Spinal cord (tissue), 10 donors: ENCODE measurements around the gene TPI1. TPM values are rescaled to one million over a fixed set of nuclear protein-coding genes. Genes with fewer than 3 reads are reported as not detected.

ENCODE experiments used
- DNase-seq, 6 donors: peaks; one replicate each; pipeline versions ENCODE4 v3.0.0 to v3.0.0-alpha.2; 2013 to 2015; ENCODE audit warnings: low spot score in 6 of 6, low read depth in 4 of 6
- H3K27ac ChIP-seq: one replicate; pipeline ENCODE4 v1.5.1; 2013; ENCODE audit warnings: low read depth, low read length, control low read depth
- H3K27me3 ChIP-seq: one replicate; pipeline ENCODE4 v1.6.1; 2013; ENCODE audit warnings: low read length; ENCODE audit not compliant: control insufficient read depth, insufficient read depth
- H3K36me3 ChIP-seq: one replicate; pipeline ENCODE4 v1.6.1; 2013; ENCODE audit warnings: low read length; ENCODE audit not compliant: control insufficient read depth, insufficient read depth
- H3K4me1 ChIP-seq: one replicate; pipeline ENCODE4 v1.6.1; 2013; ENCODE audit warnings: low read length; ENCODE audit not compliant: control insufficient read depth, insufficient read depth
- H3K4me3 ChIP-seq: one replicate; pipeline ENCODE4 v1.5.1; 2013; ENCODE audit warnings: low read depth, low read length, control low read depth
- H3K9me3 ChIP-seq: one replicate; pipeline ENCODE4 v1.6.1; 2013; ENCODE audit warnings: low read length; ENCODE audit not compliant: control insufficient read depth, insufficient read depth
- WGBS: methylation state at CpG from one replicate; pipeline ENCODE4 v1.1.5; 2013; ENCODE audit warnings: missing lambda C conversion rate; ENCODE audit not compliant: insufficient coverage; 5-methylcytosine and 5-hydroxymethylcytosine counted together
- polyA plus RNA-seq, 2 donors: library from polyadenylated mRNA; unstranded; fragments of 120-200 nt; gene quantifications; one replicate each; pipeline ENCODE4 v1.2.1, GENCODE V29; 2013; ENCODE audit not compliant: insufficient read length in 2 of 2
- total RNA-seq, 2 donors: library from RNA; depleted of rRNA in 1 of 2; stranded (reverse); fragments of 120-200 nt in 1 of 2; fragments of >200 nt in 1 of 2; gene quantifications; one replicate each; pipeline versions ENCODE4 v1.2.3 to v1.2.4, GENCODE V29; 2013 to 2014
- donor health status: healthy.

TPI1 gene
- total and polyA plus RNA-seq, 4 donors, result 413 to 837 (median 527) TPM

- Histone ChIP-seq H3K4me1 (peaks cover 48% of the 10 kb centered on the region), H3K9me3 (no peaks in the 10 kb centered on the region), H3K36me3 (peaks cover 43% of the 10 kb centered on the region), H3K4me3 (peak overlapping the region; percentile 51), H3K27ac (peak overlapping the region; percentile 26), H3K27me3 (no peaks in the 10 kb centered on the region)
- WGBS, result 8% methylated on average over 10 of the region's 29 CpGs
- DNase-seq, result peak in 2 of 6 donors; percentile 65 to 76
Observed at GRCh38 chr12:6914947-6915788, 47.8 kb downstream of the TPI1 start.

GRCh38 chr12:6915789-6916285 is 48.5 kb downstream of the TPI1 start:
- WGBS, result 83% methylated on average over 10 of the region's 14 CpGs

GRCh38 chr12:6916426-6917200 is 49.3 kb downstream of the TPI1 start:
- no peak for DNase-seq
- WGBS, result 88% methylated on average over 9 of the region's 11 CpGs
- Histone ChIP-seq H3K4me1 (peaks cover 48% of the 10 kb centered on the region), H3K9me3 (no peaks in the 10 kb centered on the region), H3K27ac (no peak overlapping the region), H3K27me3 (no peaks in the 10 kb centered on the region), H3K4me3 (no peak overlapping the region), H3K36me3 (peaks cover 51% of the 10 kb centered on the region)

More at GRCh38 chr12:6915789-6916285, 48.5 kb downstream of the TPI1 start:
- H3K9me3 ChIP-seq, result no peaks in the 10 kb centered on the region
- no peaks in the 10 kb centered on the region for H3K27me3 ChIP-seq
- H3K4me3 ChIP-seq, result peak overlapping the region; percentile 51
- no peak overlapping the region for H3K27ac ChIP-seq
- no peak for DNase-seq
- H3K36me3 ChIP-seq, result peaks cover 44% of the 10 kb centered on the region
- peaks cover 48% of the 10 kb centered on the region for H3K4me1 ChIP-seq

GRCh38 chr12:6917491-6918231 is 50.3 kb downstream of the TPI1 start:
- H3K4me3 ChIP-seq, result no peak overlapping the region
- H3K27ac ChIP-seq, result no peak overlapping the region
- no peaks in the 10 kb centered on the region for H3K9me3 ChIP-seq
- peaks cover 61% of the 10 kb centered on the region for H3K36me3 ChIP-seq
- no peaks in the 10 kb centered on the region for H3K27me3 ChIP-seq
- DNase-seq, result peak in 1 of 6 donors; percentile 0
- 84% methylated on average over 13 of the region's 14 CpGs for WGBS
- H3K4me1 ChIP-seq, result peaks cover 50% of the 10 kb centered on the region

GRCh38 chr12:6919588-6919987 is 52.3 kb downstream of the TPI1 start:
- peaks cover 47% of the 10 kb centered on the region for H3K4me1 ChIP-seq
- no peak for DNase-seq
- H3K9me3 ChIP-seq, result no peaks in the 10 kb centered on the region
- 62% methylated on average over 4 of the region's 7 CpGs for WGBS
- H3K36me3 ChIP-seq, result peaks cover 70% of the 10 kb centered on the region
- H3K27ac ChIP-seq, result no peak overlapping the region
- H3K27me3 ChIP-seq, result no peaks in the 10 kb centered on the region
- no peak overlapping the region for H3K4me3 ChIP-seq

Other genes with a start within 250 kb of the TPI1 start
- gene LPAR5, start 231.6 kb upstream of the TPI1 start, total RNA-seq, result 1 to 10 TPM; 2.5 to 3.5 TPM
- gene LPAR5, start 231.6 kb upstream of the TPI1 start, polyA plus RNA-seq, result 1 to 10 TPM; 6.0 to 9.1 TPM
- 1 to 10 TPM in 1 of 2 donors, under 1 TPM in 1; 0.69 to 3.9 TPM for gene ACRBP, start 220.1 kb upstream of the TPI1 start, total RNA-seq
- 1 to 10 TPM; 1.9 to 3.6 TPM for gene ACRBP, start 220.1 kb upstream of the TPI1 start, polyA plus RNA-seq
- gene ING4, start 204.4 kb upstream of the TPI1 start, total RNA-seq, result 10 to 100 TPM; 87.5 to 90.5 TPM
- gene ING4, start 204.4 kb upstream of the TPI1 start, polyA plus RNA-seq, result 100 to 1,000 TPM in 1 of 2 donors, 10 to 100 TPM in 1; 94.6 to 104 TPM
- gene ZNF384, start 178.2 kb upstream of the TPI1 start, total RNA-seq, result 10 to 100 TPM; 14.9 to 33.8 TPM
- 10 to 100 TPM; 66.6 to 80.2 TPM for gene ZNF384, start 178.2 kb upstream of the TPI1 start, polyA plus RNA-seq
- 1 to 10 TPM; 2.0 to 3.8 TPM for gene PIANP, start 166.7 kb upstream of the TPI1 start, total RNA-seq
- gene PIANP, start 166.7 kb upstream of the TPI1 start, polyA plus RNA-seq, result 10 to 100 TPM; 81.7 to 86.8 TPM
- gene COPS7A, start 143.5 kb upstream of the TPI1 start, total RNA-seq, result 10 to 100 TPM; 43.4 to 80.4 TPM
- 10 to 100 TPM; 83.5 to 98.0 TPM for gene COPS7A, start 143.5 kb upstream of the TPI1 start, polyA plus RNA-seq
- 100 to 1,000 TPM in 1 of 2 donors, 10 to 100 TPM in 1; 91.4 to 157 TPM for gene MLF2, start 114.4 kb upstream of the TPI1 start, total RNA-seq
- gene MLF2, start 114.4 kb upstream of the TPI1 start, polyA plus RNA-seq, result 100 to 1,000 TPM; 300 to 319 TPM
- 100 to 1,000 TPM in 1 of 2 donors, 10 to 100 TPM in 1; 50.7 to 191 TPM for gene PTMS, start 101.2 kb upstream of the TPI1 start, total RNA-seq
- gene PTMS, start 101.2 kb upstream of the TPI1 start, polyA plus RNA-seq, result 100 to 1,000 TPM; 916 to 927 TPM
- gene LAG3, start 95.0 kb upstream of the TPI1 start, total RNA-seq, result under 1 TPM in 1 of 2 donors, not detected in 1; 0.33 TPM
- 1 to 10 TPM in 1 of 2 donors, under 1 TPM in 1; 0.93 to 1.6 TPM for gene LAG3, start 95.0 kb upstream of the TPI1 start, polyA plus RNA-seq
- 10 to 100 TPM; 11.3 to 15.4 TPM for gene CD4, start 78.0 kb upstream of the TPI1 start, total RNA-seq
- gene CD4, start 78.0 kb upstream of the TPI1 start, polyA plus RNA-seq, result 10 to 100 TPM; 13.0 to 16.6 TPM
- 10 to 100 TPM; 43.4 to 54.2 TPM for gene GPR162, start 45.7 kb upstream of the TPI1 start, total RNA-seq
- 100 to 1,000 TPM; 113 to 128 TPM for gene GPR162, start 45.7 kb upstream of the TPI1 start, polyA plus RNA-seq
- gene P3H3, start 39.1 kb upstream of the TPI1 start, total RNA-seq, result 10 to 100 TPM; 25.7 to 28.7 TPM
- 10 to 100 TPM; 22.7 to 42.3 TPM for gene P3H3, start 39.1 kb upstream of the TPI1 start, polyA plus RNA-seq
- gene GNB3, start 26.6 kb upstream of the TPI1 start, total RNA-seq, result 1 to 10 TPM; 2.5 to 5.1 TPM
- gene GNB3, start 26.6 kb upstream of the TPI1 start, polyA plus RNA-seq, result 10 to 100 TPM; 12.0 to 27.0 TPM
- gene CDCA3, start 16.2 kb upstream of the TPI1 start, total RNA-seq, result 10 to 100 TPM in 1 of 2 donors, 1 to 10 TPM in 1; 4.8 to 17.2 TPM
- 10 to 100 TPM; 17.7 to 22.5 TPM for gene CDCA3, start 16.2 kb upstream of the TPI1 start, polyA plus RNA-seq
- 10 to 100 TPM; 78.6 to 80.1 TPM for gene USP5, start 15.4 kb upstream of the TPI1 start, total RNA-seq
- 100 to 1,000 TPM in 1 of 2 donors, 10 to 100 TPM in 1; 99.0 to 101 TPM for gene USP5, start 15.4 kb upstream of the TPI1 start, polyA plus RNA-seq
- gene SPSB2, start 5.8 kb downstream of the TPI1 start, total RNA-seq, result 1 to 10 TPM; 3.5 to 5.4 TPM
- 1 to 10 TPM; 5.7 to 10.0 TPM for gene SPSB2, start 5.8 kb downstream of the TPI1 start, polyA plus RNA-seq
- 10 to 100 TPM; 13.5 to 25.5 TPM for gene LRRC23, start 37.3 kb downstream of the TPI1 start, total RNA-seq
- 10 to 100 TPM; 25.1 to 25.3 TPM for gene LRRC23, start 37.3 kb downstream of the TPI1 start, polyA plus RNA-seq
- gene ENO2, start 47.0 kb downstream of the TPI1 start, total RNA-seq, result 100 to 1,000 TPM; 118 to 307 TPM
- gene ENO2, start 47.0 kb downstream of the TPI1 start, polyA plus RNA-seq, result 100 to 1,000 TPM; 615 to 640 TPM
- gene ATN1, start 60.4 kb downstream of the TPI1 start, total RNA-seq, result 10 to 100 TPM; 23.1 to 24.9 TPM
- 100 to 1,000 TPM; 208 to 228 TPM for gene ATN1, start 60.4 kb downstream of the TPI1 start, polyA plus RNA-seq
- not detected for gene RNU7-1, start 76.3 kb downstream of the TPI1 start, total RNA-seq
- 10 to 100 TPM; 16.2 to 21.9 TPM for gene RNU7-1, start 76.3 kb downstream of the TPI1 start, polyA plus RNA-seq
- 100 to 1,000 TPM; 108 to 376 TPM for gene C12orf57, start 76.5 kb downstream of the TPI1 start, total RNA-seq
- 100 to 1,000 TPM; 220 to 243 TPM for gene C12orf57, start 76.5 kb downstream of the TPI1 start, polyA plus RNA-seq
- gene PTPN6, start 83.8 kb downstream of the TPI1 start, total RNA-seq, result 1 to 10 TPM; 8.4 to 9.3 TPM
- gene PTPN6, start 83.8 kb downstream of the TPI1 start, polyA plus RNA-seq, result 1 to 10 TPM; 5.7 to 7.9 TPM
- gene PHB2, start 103.1 kb downstream of the TPI1 start, total RNA-seq, result 100 to 1,000 TPM in 1 of 2 donors, 10 to 100 TPM in 1; 88.4 to 226 TPM
- 100 to 1,000 TPM; 174 to 185 TPM for gene PHB2, start 103.1 kb downstream of the TPI1 start, polyA plus RNA-seq
- 10 to 100 TPM; 18.9 to 43.1 TPM for gene EMG1, start 103.4 kb downstream of the TPI1 start, total RNA-seq
- 10 to 100 TPM; 30.1 to 33.3 TPM for gene EMG1, start 103.4 kb downstream of the TPI1 start, polyA plus RNA-seq
- gene LPCAT3, start 150.9 kb downstream of the TPI1 start, total RNA-seq, result 10 to 100 TPM; 12.7 to 20.4 TPM
- gene LPCAT3, start 150.9 kb downstream of the TPI1 start, polyA plus RNA-seq, result 10 to 100 TPM; 35.5 to 42.3 TPM
- 100 to 1,000 TPM in 1 of 2 donors, 10 to 100 TPM in 1; 77.6 to 122 TPM for gene C1S, start 193.2 kb downstream of the TPI1 start, total RNA-seq
- gene C1S, start 193.2 kb downstream of the TPI1 start, polyA plus RNA-seq, result 10 to 100 TPM; 19.1 to 41.3 TPM
- gene C1R, start 224.9 kb downstream of the TPI1 start, total RNA-seq, result 10 to 100 TPM; 41.8 to 83.1 TPM
- 10 to 100 TPM; 18.7 to 31.7 TPM for gene C1R, start 224.9 kb downstream of the TPI1 start, polyA plus RNA-seq
- 10 to 100 TPM in 1 of 2 donors, 1 to 10 TPM in 1; 8.0 to 22.6 TPM for gene C1RL, start 241.7 kb downstream of the TPI1 start, total RNA-seq
- 10 to 100 TPM in 1 of 2 donors, 1 to 10 TPM in 1; 9.4 to 11.4 TPM for gene C1RL, start 241.7 kb downstream of the TPI1 start, polyA plus RNA-seq